ENCODE measurements around the gene PKNOX2.

Gene PKNOX2

GRCh38 chr11:125452125-125452470, 287.5 kb downstream of the PKNOX2 start:
- DNase-seq, result no peak

- peak; percentile 2 for DNase-seq
Measured at GRCh38 chr11:125454047-125454446, 289.5 kb downstream of the PKNOX2 start.

- DNase-seq, result no peak
Measured at GRCh38 chr11:125455851-125456250, 291.3 kb downstream of the PKNOX2 start.

- no peak for DNase-seq
Measured at GRCh38 chr11:125457814-125458343, 293.3 kb downstream of the PKNOX2 start.

- no peak for DNase-seq
Measured at GRCh38 chr11:125460275-125460674, 295.7 kb downstream of the PKNOX2 start.

- DNase-seq, result no peak
Measured at GRCh38 chr11:125463590-125464269, 299.2 kb downstream of the PKNOX2 start.

- no peak for DNase-seq
Measured at GRCh38 chr11:125464270-125464662, 299.7 kb downstream of the PKNOX2 start.

- DNase-seq, result no peak
Measured at GRCh38 chr11:125464666-125465065, 300.1 kb downstream of the PKNOX2 start.

- no peak for DNase-seq
Measured at GRCh38 chr11:125465255-125465654, 300.7 kb downstream of the PKNOX2 start.

GRCh38 chr11:125465701-125466100, 301.1 kb downstream of the PKNOX2 start:
- DNase-seq, result no peak

- DNase-seq, result no peak
Measured at GRCh38 chr11:125468025-125468424, 303.5 kb downstream of the PKNOX2 start.

GRCh38 chr11:125468852-125469251, 304.3 kb downstream of the PKNOX2 start:
- DNase-seq, result no peak

GRCh38 chr11:125470355-125470754, 305.8 kb downstream of the PKNOX2 start:
- no peak for DNase-seq

GRCh38 chr11:125476721-125477120, 312.2 kb downstream of the PKNOX2 start:
- no peak for DNase-seq

- DNase-seq, result no peak
Measured at GRCh38 chr11:125479137-125479536, 314.6 kb downstream of the PKNOX2 start.

GRCh38 chr11:125481531-125481930, 317.0 kb downstream of the PKNOX2 start:
- DNase-seq, result no peak
